Keratinocyte (primary cell): ENCODE results near the gene SEMA3E.

Experiments
- EZH2 ChIP-seq: IDR thresholded peaks from one replicate; pipeline ENCODE4 v1.6.1; 2012; ENCODE audit warnings: inconsistent platforms, mild to moderate bottlenecking, low read length, moderate library complexity
- TF ChIP-seq, protein P1 (sequence below), 3 experiments: IDR thresholded peaks in 1 of 3; conservative IDR thresholded peaks in 1 of 3; optimal IDR thresholded peaks in 1 of 3; 2 replicates in 2 of 3; 3 replicates in 1 of 3; pipeline versions ENCODE3 to v1.5.1; 2011; ENCODE audit warnings: low read length in 3 of 3, mild to moderate bottlenecking in 3 of 3, moderate library complexity in 2 of 3, control low read depth in 1 of 3, inconsistent platforms in 1 of 3; ENCODE audit not compliant: insufficient read depth in 2 of 3; ENCODE audit errors: extremely low read depth in 1 of 3

DNA sequence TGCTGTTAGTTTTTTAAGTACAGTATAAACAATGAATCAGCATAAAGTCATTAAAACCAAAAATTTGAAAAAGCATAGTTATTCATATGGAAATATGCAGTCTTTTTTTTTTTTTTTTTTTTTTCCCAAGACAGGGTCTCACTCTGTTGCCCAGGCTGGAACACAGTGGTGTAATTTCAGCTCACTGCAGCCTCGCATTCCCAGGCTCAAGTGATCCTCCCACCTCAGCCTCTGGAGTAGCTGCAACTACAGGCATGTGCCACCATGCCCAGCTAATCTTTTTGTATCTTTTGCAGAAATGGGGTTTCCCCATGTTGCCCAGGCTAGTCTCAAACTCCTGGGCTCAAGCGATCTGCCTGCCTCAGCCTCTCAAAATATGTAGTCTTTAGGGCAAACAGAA, 182.0 kb downstream of the SEMA3E start:
- TF ChIP-seq, protein P1, sequence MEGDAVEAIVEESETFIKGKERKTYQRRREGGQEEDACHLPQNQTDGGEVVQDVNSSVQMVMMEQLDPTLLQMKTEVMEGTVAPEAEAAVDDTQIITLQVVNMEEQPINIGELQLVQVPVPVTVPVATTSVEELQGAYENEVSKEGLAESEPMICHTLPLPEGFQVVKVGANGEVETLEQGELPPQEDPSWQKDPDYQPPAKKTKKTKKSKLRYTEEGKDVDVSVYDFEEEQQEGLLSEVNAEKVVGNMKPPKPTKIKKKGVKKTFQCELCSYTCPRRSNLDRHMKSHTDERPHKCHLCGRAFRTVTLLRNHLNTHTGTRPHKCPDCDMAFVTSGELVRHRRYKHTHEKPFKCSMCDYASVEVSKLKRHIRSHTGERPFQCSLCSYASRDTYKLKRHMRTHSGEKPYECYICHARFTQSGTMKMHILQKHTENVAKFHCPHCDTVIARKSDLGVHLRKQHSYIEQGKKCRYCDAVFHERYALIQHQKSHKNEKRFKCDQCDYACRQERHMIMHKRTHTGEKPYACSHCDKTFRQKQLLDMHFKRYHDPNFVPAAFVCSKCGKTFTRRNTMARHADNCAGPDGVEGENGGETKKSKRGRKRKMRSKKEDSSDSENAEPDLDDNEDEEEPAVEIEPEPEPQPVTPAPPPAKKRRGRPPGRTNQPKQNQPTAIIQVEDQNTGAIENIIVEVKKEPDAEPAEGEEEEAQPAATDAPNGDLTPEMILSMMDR (optimal IDR thresholded peaks at IDR 0.05 in 1 of 3, IDR thresholded peaks at IDR 0.05 in 1 of 3, conservative IDR thresholded peaks at IDR 0.05 in 1 of 3; ENCODE audit: extremely low read depth in 1 of 3, insufficient read depth in 2 of 3, low read length in 3 of 3), result no peak
- TF ChIP-seq EZH2, result no peak
